HepG2 (cell line): ENCODE results near the gene TP73. TPM values are rescaled to one million over a fixed set of nuclear protein-coding genes. Genes with fewer than 3 reads are reported as not detected.

ENCODE experiments used
- ATAC-seq: fragments of 200-7000 bp; cut with Tn5 transposase; 3 replicates; pipeline ENCODE4 v1.9.1; 2020; ENCODE audit warnings: mild to moderate bottlenecking, moderate library complexity
- BruUV-seq: library from RNA; stranded (reverse); fragments of 400-500 nt; replicated peaks from 2 replicates; lab custom pipeline; 2021; lab: Mats Ljungman, UMichigan
- CTCF ChIA-PET: fragments of 300-600 bp; formaldehyde crosslinking; extraction: SDS; loops from one replicate; lab custom pipeline; 2021; ENCODE audit warnings: low total read pairs, inconsistent platforms, low intra/inter-chr PET ratio; lab: Yijun Ruan, JAX
- POLR2A ChIA-PET: fragments of 350-600 bp; sonication (Branson Sonifier 250); formaldehyde crosslinking; loops from one replicate; lab custom pipeline; 2020; ENCODE audit warnings: antibody characterized with exemption, inconsistent platforms; lab: Yijun Ruan, JAX
- DNase-seq: peaks from one replicate; pipeline ENCODE4 v3.0.0-alpha.2; 2015; ENCODE audit warnings: low spot score
- FAIRE-seq: peaks from 3 replicates; lab custom pipeline; 2011; peaks lifted over from hg19 to GRCh38; lab: Jason Lieb, UNC
- H2AFZ ChIP-seq: one replicate; pipeline ENCODE4 v1.6.1; 2011; ENCODE audit warnings: low read length, inconsistent platforms
- H3K27ac ChIP-seq: fragments of 300-600 bp; 3 replicates; pipeline ENCODE4 v1.8.0; 2011; ENCODE audit warnings: mixed run types, mild to moderate bottlenecking, mixed read lengths, low read length, inconsistent platforms; ENCODE audit not compliant: insufficient read depth; ENCODE audit errors: extremely low read length
- H3K27me3 ChIP-seq, 2 experiments: fragments of 200-600 bp in 1 of 2; 2 replicates in 1 of 2; 3 replicates in 1 of 2; pipeline versions ENCODE4 v1.6.0 to v1.8.0; 2011; ENCODE audit warnings: low read length in 2 of 2, mild to moderate bottlenecking in 2 of 2, moderate library complexity in 2 of 2, inconsistent platforms in 1 of 2; ENCODE audit not compliant: insufficient read depth in 2 of 2, control insufficient read depth in 1 of 2
- H3K36me3 ChIP-seq, 2 experiments: fragments of 200-600 bp in 1 of 2; replicated peaks in 1 of 2; 2 replicates in 1 of 2; 3 replicates in 1 of 2; pipeline versions ENCODE4 v1.5.1 to v1.8.0; 2011; ENCODE audit warnings: low read length in 2 of 2, inconsistent platforms in 1 of 2; ENCODE audit not compliant: insufficient read depth in 2 of 2, control insufficient read depth in 1 of 2
- H3K4me1 ChIP-seq: 2 replicates; pipeline ENCODE4 v1.5.1; 2012; ENCODE audit warnings: low read length, inconsistent platforms; ENCODE audit not compliant: insufficient read depth
- H3K4me2 ChIP-seq: 2 replicates; pipeline ENCODE4 v1.6.0; 2011; ENCODE audit warnings: low read depth, low read length, inconsistent platforms
- H3K4me3 ChIP-seq, 3 experiments: fragments of 200-600 bp in 1 of 3; sonication (generic), shearing (Covaris generic) in 1 of 3; replicated peaks in 1 of 3; 2 replicates each; pipeline ENCODE4 v1.5.1; 2011 to 2016; ENCODE audit warnings: low read length in 3 of 3, inconsistent platforms in 2 of 3, low read depth in 2 of 3, mild to moderate bottlenecking in 2 of 3, control low read depth in 1 of 3, mixed read lengths in 1 of 3; ENCODE audit not compliant: insufficient read depth in 1 of 3
- H3K79me2 ChIP-seq: one replicate; pipeline ENCODE4 v1.6.1; 2011; ENCODE audit warnings: low read length, inconsistent platforms; ENCODE audit not compliant: insufficient read depth
- H3K9ac ChIP-seq: 2 replicates; pipeline ENCODE4 v1.6.0; 2011; ENCODE audit warnings: mild to moderate bottlenecking, low read depth, low read length, inconsistent platforms; ENCODE audit not compliant: insufficient read depth
- H3K9me3 ChIP-seq: 2 replicates; pipeline ENCODE4 v1.5.1; 2012; ENCODE audit warnings: mild to moderate bottlenecking, low read length
- H4K20me1 ChIP-seq: 2 replicates; pipeline ENCODE4 v1.6.0; 2011; ENCODE audit warnings: inconsistent platforms, mild to moderate bottlenecking, low read length, moderate library complexity; ENCODE audit not compliant: insufficient read depth
- FLYWCH1 ChIP-seq: sonication (generic); formaldehyde crosslinking; IDR thresholded peaks from 2 replicates; pipeline ENCODE4 v1.8.1; 2023; ENCODE audit warnings: mild to moderate bottlenecking, missing genetic modification reagents
- GLMP ChIP-seq: sonication (generic); formaldehyde crosslinking; IDR thresholded peaks from 2 replicates; pipeline ENCODE4 v1.9.0; 2021; ENCODE audit warnings: missing genetic modification reagents, mild to moderate bottlenecking, borderline replicate concordance
- HDAC1 ChIP-seq: sonication (generic); formaldehyde crosslinking; IDR thresholded peaks from 2 replicates; pipeline ENCODE4 v1.5.1; 2020; ENCODE audit warnings: mild to moderate bottlenecking, missing genetic modification reagents
- IRF9 ChIP-seq: sonication (generic); formaldehyde crosslinking; IDR thresholded peaks from 2 replicates; pipeline ENCODE4 v1.8.0; 2022; ENCODE audit warnings: missing genetic modification reagents, mild to moderate bottlenecking, borderline replicate concordance
- MXD4 ChIP-seq: IDR thresholded peaks from 2 replicates; pipeline ENCODE4 v1.6.1; 2016; ENCODE audit warnings: mild to moderate bottlenecking, missing biosample characterization, missing genetic modification reagents
- RORA ChIP-seq: sonication (generic); formaldehyde crosslinking; IDR thresholded peaks from 2 replicates; pipeline ENCODE4 v1.5.0; 2020; ENCODE audit warnings: mild to moderate bottlenecking, missing genetic modification reagents, moderate library complexity
- TOE1 ChIP-seq: sonication (generic); formaldehyde crosslinking; IDR thresholded peaks from 2 replicates; pipeline ENCODE4 v1.4.0; 2020; ENCODE audit warnings: mild to moderate bottlenecking, missing genetic modification reagents
- ZBTB21 ChIP-seq: sonication (generic); formaldehyde crosslinking; IDR thresholded peaks from 2 replicates; pipeline ENCODE4 v1.4.0; 2020; ENCODE audit warnings: missing genetic modification reagents
- ZBTB4 ChIP-seq: sonication (generic); formaldehyde crosslinking; IDR thresholded peaks from 2 replicates; pipeline ENCODE4 v1.4.0; 2020; ENCODE audit warnings: missing genetic modification reagents, mild to moderate bottlenecking, borderline replicate concordance
- ZFP90 ChIP-seq: sonication (generic); formaldehyde crosslinking; IDR thresholded peaks from 2 replicates; pipeline ENCODE4 v1.8.0; 2022; ENCODE audit warnings: missing genetic modification reagents, mild to moderate bottlenecking, inconsistent platforms, borderline replicate concordance
- ZMYM4 ChIP-seq: sonication (generic); formaldehyde crosslinking; IDR thresholded peaks from 2 replicates; pipeline ENCODE4 v1.8.1; 2023; ENCODE audit warnings: mild to moderate bottlenecking, missing genetic modification reagents
- WGBS: methylation state at CpG from one replicate; pipeline ENCODE4 v1.1.6; 2017; ENCODE audit warnings: low lambda C conversion rate; 5-methylcytosine and 5-hydroxymethylcytosine counted together
- in situ Hi-C: cut with HindIII; loops from 2 replicates; pipeline ENCODE4 v1.10.0; 2017; ENCODE audit warnings: low pct_unique_long_range_greater_than_20kb; ENCODE audit not compliant: extremely low pct_ligation_motif_present
- intact Hi-C: fragments of 100-400 bp; cut with micrococcal nuclease; formaldehyde crosslinking; loops from one replicate; pipeline ENCODE4 v1.10.0; 2022; ENCODE audit not compliant: unreplicated experiment
- polyA plus RNA-seq, 8 experiments: library from polyadenylated mRNA; depleted of rRNA in 3 of 8; stranded (reverse) in 7 of 8; unstranded in 1 of 8; fragments of >200 nt; fragmentation: Illumina TruSeq in 4 of 8; extraction: Trizol in 4 of 8; gene quantifications; 2 replicates each; pipeline versions ENCODE4 v1.2.1 to v1.2.3, GENCODE V29; 2011 to 2016; ENCODE audit warnings: low read depth in 4 of 8, missing spikeins in 1 of 8, mixed read lengths in 1 of 8; ENCODE audit not compliant: insufficient read depth in 1 of 8
- total RNA-seq, 5 experiments: library from RNA; depleted of rRNA; stranded (reverse); fragments of >200 nt; fragmentation: Illumina TruSeq; extraction: Trizol; gene quantifications; 2 replicates each; pipeline ENCODE4 v1.2.3, GENCODE V29; 2016; ENCODE audit warnings: low read depth in 1 of 5

The TP73 gene
- total and polyA plus RNA-seq, 2 of the 13 experiments (the other 11 are each of a cell fraction or from before 2014, with no cell fraction given): 0.49 to 1.1 TPM

GRCh38 chr1:3638676-3639075 is 13.6 kb upstream of the TP73 start:
- in situ Hi-C loops: no loop called here
- no TSS peak for BruUV-seq
- Histone ChIP-seq H3K9ac (no peak overlapping the region), H2AFZ (no peak overlapping the region), H3K27ac (no peak overlapping the region)
- no peak for FAIRE-seq
- TF ChIP-seq HDAC1: no peak
- TF ChIP-seq, all 625 proteins: peak for 0
- Histone ChIP-seq H3K36me3 (peaks cover 13 to 51% of the 10 kb centered on the region in 2 experiments; a peak in 4 of 5 replicates), H3K4me2 (no peak overlapping the region), H3K9me3 (no peaks in the 10 kb centered on the region), H3K4me3 (no peak overlapping the region), H3K27me3 (no peaks in the 10 kb centered on the region), H3K79me2 (no peaks in the 10 kb centered on the region), H3K4me1 (no peaks in the 10 kb centered on the region), H4K20me1 (no peaks in the 10 kb centered on the region)
- ChIA-PET POLR2A (no interaction called here), CTCF (no interaction called here)
- intact Hi-C loops: no loop called here
- ATAC-seq (no peak), DNase-seq (no peak)
- WGBS: 96% methylated on average over 15 of the region's 15 CpGs

- intact Hi-C loops (no loop called here), in situ Hi-C loops (no loop called here)
- Histone ChIP-seq H3K36me3 (peaks cover 11 to 45% of the 10 kb centered on the region in 2 experiments; a peak in 4 of 5 replicates), H3K9me3 (no peaks in the 10 kb centered on the region), H3K4me3 (no peak overlapping the region), H3K9ac (no peak overlapping the region), H3K4me2 (no peak overlapping the region), H3K79me2 (no peaks in the 10 kb centered on the region), H3K4me1 (no peaks in the 10 kb centered on the region), H4K20me1 (no peaks in the 10 kb centered on the region), H2AFZ (no peak overlapping the region), H3K27ac (no peak overlapping the region), H3K27me3 (no peaks in the 10 kb centered on the region)
- FAIRE-seq (no peak), ATAC-seq (no peak), DNase-seq (no peak)
- no TSS peak for BruUV-seq
- CTCF ChIA-PET: no interaction called here
- POLR2A ChIA-PET: no interaction called here
- 96% methylated on average over 16 of the region's 23 CpGs for WGBS
- TF ChIP-seq IRF9 (CRISPR knock-in tag) (no peak), MXD4 (no peak), ZMYM4 (CRISPR knock-in tag) (no peak), ZBTB21 (CRISPR knock-in tag) (no peak), FLYWCH1 (CRISPR knock-in tag) (no peak), TOE1 (CRISPR knock-in tag) (no peak), RORA (CRISPR knock-in tag) (no peak), GLMP (CRISPR knock-in tag) (no peak), ZFP90 (CRISPR knock-in tag) (no peak), ZBTB4 (CRISPR knock-in tag) (no peak)
Measured at GRCh38 chr1:3639397-3639911, 12.9 kb upstream of the TP73 start.
